ENCODE measurements around the gene LRMDA.

Gene LRMDA

DNA sequence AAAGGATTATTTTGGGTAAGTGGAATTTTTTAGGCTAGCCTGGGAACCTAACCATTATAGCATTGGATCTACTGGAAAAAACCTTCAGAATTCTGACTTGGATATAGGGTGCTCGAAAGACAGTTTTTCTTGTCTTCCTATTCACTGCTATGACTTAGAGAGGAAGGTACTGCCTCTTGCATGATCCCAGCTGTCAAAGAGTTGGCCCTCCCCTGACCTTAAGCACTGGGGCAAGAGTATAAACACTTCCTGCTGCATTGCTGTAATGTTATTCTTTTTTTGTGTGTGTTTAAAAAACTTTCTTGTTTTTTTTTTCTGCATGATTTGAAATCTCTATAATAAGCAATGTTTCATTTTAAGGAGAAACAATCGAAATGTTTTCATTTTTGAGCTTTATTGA lies 113.0 kb downstream of the LRMDA start:
- no peak for DNase-seq

DNA sequence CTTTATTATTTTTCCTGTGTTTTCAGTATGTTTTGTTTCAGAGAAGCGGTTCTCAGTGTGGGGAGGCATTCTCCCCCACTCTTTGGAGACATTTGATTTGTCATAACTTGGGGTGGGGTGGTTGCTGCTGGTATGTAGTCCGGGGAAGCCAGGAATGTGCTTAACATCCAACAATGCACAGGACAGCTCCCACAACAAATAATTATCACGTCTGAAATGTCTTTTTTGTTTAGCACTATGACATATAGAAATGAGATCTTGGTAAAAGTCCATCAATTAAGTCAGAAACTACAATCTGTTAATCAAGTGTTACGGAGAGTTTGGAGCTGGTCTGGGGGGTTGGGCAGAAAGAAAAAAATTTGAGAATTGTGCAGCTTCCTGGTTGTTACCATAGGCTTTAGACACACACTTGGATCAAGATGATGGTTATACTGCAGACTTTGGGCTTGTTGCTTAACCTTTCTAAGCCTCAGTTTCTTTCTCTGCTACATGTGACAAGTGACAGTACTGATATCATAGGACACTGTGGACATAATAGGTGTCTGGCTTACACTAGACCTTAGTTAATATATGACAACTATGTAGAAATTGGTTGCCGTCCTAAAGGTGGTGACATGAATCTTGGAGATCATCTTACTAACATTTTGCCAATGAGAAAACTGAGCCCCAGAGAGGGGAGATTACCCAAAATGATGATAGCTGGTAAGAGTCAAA lies 113.7 kb downstream of the LRMDA start:
- no peak for DNase-seq

DNA sequence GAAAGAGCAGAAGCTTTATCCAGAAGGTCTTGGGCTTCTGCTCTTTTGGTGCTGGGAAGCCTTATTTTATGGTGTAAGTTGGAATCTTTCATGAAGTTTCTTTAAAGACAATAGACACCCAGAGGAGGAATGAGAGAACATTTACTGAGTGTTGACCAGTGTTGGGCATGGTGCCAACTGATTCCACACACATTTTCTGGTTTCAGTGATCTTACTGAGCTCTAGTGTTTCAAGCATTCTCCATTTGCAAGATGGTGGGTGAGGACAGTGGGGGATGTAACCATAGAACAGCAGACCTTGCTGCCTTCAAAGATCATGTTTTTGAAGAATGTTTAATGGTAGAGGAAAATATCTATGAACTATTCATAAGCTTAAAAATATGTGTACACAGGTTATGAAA lies 114.6 kb downstream of the LRMDA start:
- no peak for DNase-seq

DNA sequence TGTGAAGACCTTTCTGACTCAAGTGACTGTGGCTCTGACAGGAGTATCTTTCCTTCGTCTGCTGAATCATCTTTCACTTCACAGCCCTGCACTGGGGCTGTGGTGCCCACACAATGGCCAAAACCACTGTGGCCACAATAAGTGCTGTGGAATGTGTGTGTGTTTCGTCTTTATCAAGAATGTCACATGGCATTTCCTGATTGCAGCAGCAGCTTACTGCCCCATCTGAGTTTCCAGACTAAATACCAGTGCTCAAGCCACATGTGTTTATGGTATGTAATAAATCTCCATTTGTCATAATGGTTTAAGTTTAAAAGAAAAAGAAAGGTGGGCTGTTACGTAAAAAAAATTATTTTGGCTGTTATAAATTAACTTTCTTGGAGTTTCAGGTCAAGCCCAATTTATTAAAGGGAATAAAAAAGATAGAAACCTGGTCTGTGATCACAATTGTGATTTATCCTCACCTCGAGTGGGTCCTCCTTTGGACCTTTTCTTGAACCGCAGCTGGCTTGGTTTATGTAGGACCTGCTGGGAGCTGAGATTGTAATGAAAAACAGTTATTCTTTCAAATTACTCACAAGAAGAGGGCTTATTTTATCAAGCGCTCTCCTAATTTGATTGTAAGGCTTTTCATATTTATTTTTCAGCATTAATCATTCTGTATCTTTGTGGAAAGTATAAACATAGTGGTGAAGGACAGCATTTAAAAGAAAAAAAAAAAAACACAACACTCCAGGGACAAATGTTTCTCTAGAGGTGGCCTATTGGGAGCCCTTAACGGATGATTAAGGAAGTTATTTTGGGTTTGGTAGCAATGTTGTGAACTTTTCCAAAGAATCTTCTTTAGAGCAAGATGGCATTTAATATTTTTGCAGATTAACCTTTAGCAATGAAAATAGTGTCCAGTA lies 116.2 kb downstream of the LRMDA start:
- DNase-seq = no peak

DNA sequence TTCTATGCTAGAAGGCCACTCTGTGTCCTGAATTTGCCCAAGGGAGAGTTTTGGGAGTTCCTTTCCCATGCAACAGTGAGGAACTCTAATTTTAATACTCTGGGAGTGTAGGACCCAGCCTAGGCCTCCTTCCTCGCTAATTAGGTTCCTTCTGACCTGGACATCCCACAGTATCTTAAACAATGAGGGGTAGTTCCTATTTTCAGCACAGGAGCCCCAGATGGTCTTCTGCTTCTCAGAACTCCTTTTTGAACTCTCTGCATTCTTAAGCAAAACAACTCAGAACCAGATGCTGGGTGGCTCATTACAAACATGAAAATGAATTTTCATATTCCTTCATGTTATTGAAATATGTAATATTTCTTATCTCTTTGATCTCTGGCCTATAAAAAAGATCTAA lies 116.9 kb downstream of the LRMDA start:
- no peak for DNase-seq

DNA sequence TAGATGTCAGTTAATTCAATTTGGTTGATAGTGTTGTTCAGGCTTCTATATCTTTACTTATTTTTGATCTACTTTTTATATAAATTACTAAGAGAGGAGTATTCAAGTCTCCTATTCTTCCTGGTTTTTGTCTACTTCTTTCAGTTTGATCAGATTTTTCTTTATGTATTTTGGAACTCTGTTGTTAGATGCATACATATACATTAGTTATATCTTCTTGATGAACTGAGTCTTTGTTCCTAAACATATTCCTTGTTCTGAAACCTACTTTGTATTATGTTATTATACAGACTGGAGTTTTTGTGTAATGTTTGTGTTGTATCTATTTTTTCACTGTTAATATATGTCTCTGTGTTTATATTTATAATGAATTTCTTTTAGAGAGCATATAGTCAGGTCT lies 118.8 kb downstream of the LRMDA start:
- no peak for DNase-seq

DNA sequence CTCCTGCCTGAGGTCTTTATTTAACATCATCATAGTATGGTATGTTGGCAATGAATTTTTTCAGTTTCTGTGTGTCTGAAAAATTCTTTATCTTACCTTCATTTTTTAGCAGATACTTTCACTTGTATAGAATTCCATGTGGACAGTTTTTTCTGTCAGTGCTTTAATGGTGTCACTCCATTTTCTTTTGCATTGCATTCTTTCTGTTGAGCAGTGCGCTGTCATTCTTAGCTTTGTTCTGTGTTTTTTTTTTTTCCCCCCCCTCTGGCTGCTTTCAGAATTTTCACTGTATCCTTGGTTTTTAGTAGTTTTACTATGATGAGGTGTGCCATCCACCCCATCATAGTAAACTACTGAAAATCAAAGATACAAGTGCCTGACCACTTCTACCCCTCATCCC lies 120.7 kb downstream of the LRMDA start:
- DNase-seq = no peak

DNA sequence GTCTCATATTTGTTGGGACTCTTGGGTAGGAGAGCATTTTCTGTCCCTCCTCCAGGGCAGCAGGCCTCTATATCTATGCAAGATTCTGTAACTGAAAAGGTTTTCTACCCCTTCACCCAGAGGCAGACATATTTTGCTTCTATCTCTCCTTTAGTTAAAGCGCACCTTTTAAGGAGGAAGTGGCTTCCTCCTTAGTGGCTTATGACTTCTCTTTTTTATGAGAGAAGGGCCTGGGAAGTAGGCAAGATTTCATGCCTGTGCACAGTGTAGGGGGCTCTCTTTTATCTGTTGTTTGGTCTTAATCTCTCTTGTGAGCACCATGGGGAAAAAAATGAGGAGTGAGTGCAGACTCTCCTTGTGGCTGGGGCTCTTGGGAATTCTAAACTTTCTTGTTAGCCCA lies 122.1 kb downstream of the LRMDA start:
- DNase-seq = no peak

DNA sequence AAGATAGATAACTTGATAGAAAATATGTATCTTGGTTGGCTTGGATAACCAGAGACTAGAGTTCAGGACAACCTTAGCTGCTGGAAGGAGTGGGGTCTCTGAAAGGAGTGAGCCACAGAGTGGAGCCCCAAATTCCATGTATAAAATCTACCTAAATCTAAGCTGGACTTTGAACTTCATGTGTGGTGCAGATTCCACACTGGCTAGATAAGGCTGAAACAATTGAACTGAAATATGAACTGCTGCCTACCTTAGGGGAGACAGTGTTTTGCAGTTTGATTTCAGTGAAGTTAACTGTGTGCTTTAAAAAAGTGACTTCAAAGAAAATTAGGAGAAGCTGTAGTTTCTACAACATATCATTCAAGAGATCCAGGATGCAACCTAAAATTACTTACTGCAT lies 123.9 kb downstream of the LRMDA start:
- no peak for DNase-seq

DNA sequence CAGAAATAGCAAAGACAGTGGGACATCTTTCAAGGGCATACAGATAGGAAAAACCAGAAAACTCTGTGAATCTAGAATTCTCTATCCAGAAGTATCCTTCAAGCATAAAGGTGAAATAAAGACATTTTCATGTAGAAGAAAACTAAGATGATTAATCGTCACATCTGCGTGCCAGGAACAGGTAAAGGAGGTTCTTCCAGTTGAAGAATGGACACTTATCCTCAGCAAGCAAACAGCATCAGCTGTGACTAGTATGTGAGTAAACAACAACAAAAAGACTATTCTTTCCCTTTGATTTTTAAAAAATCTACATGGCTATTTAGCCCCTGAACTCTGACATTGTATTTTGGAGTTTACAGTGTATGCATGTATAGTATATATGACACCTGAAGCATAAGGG lies 124.9 kb downstream of the LRMDA start:
- DNase-seq = no peak

DNA sequence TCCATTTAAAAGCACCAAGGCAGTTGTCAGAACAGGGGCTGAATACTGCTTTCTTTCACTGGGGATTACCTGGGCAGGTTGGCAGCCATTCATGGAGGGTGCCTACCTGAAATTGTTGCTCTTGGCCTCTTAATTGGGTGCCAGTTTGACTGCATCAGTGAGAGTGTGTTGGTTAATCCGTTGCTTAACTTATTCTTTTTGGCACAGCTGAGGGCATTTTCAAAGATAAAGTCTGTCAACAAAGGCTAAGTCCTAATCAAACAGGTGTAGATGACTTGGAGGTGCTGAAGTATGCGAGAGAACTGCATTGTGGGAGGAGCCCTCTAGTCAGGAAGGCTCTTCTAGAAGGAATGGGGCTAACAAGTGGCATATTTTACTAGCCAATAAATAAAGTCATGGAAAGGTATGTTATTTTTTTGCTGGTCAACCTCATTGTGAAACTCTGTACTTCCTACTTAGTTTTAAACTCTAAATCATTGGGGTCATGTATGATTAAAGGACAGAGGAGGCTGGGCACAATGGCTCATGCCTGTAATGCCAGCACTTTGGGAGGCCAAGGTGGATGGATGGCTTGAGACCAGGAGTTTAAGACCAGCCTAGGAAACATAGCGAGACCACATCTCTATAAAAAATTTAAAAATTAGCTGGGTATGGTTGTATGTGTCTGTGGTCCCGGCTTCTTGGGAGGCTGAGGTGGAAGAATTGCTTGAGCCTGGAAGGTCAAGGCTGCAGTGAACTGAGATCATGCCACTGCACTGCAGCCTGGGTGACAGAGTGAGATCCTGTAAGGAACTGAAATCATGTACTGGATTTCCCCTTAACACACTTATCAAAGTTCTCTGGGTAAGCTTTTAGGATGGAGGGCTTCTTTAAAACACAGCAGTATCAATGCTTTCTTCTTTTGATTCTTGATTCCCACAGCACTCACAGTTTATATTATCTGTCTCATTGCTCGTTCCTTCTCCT lies 134.1 kb downstream of the LRMDA start:
- no peak for DNase-seq

DNA sequence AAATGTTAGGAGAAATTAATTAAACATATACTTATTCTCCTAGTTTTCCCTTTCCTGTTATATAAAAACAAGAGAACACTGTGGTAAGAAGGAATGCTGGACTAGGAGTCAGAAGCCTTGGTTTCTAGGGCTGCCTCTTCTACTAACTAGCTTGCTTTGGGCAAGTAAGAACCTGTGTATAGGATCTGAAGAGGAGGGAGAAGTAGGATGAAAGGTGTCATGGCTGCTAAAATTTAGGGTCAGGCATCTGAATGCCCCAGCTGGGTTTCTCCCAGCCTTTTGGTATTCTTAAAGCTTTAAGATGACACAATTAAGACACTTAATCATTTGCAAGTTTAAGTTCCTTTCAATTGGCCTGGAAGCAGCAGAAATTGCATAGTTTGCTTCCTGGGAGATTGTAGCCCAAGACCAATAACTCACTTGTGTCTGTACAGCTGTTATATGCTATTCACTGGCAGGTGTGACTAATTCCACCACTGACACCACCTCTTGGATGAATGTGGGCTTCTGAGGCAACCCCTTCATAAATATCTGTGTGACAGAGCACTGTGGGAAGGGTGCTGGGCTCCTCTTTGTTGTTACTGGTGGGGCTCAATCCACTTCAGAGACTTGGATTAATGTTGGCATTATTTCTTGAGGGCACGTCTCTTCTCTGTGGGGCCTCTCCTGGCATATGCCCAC lies 137.2 kb downstream of the LRMDA start:
- DNase-seq = no peak

DNA sequence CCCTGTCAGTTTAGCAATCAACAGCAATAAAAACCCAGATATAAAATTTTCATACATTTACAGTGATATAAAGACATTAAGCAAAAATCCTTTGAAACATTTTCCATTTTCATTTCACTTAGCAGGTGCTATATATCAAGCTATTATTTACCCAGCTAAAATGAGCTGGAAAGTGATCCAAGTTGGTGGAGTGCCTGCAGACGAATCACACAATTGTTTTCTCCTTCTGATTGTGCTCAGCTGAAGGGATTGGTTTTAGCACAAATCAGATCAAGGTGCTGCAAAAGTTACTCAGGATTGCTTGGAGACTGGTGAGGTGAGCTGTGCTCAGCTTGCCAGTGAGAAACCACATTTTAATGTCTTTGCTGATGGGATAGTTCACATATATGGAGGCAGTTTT lies 138.1 kb downstream of the LRMDA start:
- no peak for DNase-seq

DNA sequence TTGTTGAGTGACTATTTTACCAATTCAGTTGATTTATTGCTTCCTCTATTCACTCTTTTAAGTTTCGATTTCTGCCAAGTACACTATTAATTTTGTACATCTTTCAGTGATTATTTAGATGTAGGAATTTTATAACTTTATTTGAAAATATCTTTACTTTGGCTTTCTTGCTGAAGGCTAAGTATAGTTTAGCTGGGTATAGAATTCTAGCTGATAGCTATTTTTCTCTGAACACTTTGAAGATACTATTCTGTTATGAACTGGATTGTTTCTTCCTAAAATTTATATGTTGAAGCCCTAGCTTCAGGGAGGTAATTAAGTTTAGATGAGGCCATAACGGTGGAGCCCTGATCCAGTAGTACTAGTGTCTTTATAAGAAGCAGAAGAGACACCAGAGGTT lies 141.1 kb downstream of the LRMDA start:
- no peak for DNase-seq

DNA sequence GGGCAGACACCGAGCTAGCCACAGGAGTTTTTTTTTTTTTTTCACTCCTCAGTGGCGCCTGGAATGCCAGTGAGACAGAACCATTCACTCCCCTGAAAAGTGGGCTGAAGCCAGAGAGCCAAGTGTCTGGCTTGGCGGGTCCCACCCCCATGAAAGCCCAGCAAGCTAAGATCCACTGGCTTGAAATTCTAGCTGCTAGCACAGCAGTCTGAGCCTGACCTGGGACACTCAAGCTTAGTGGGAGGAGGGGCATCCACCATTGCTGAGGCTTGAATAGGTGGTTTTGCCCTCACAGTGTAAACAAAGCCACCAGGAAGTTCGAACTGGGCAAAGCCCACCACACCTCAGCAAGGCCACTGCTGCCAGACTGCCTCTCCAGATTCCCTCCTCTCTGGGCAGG lies 144.5 kb downstream of the LRMDA start:
- no peak for DNase-seq

DNA sequence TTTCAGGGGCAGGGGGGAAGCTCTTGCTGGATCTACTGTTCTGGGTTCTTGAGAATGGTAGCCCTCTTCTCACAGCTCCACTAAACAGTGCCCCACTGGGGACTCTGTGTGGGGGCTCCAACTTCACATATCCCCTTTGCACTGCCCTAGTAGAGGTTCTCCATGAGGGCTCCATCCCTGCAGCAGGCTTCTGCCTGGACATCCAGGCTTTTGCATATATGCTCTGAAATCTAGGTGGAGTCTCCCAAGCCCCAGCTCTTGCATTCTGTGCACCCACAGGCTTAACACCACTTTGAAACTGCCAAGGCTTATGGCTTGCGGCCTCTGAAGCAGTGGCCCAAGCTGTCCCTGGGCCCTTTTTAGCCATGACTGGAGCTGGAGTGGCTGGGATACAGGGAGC lies 150.7 kb downstream of the LRMDA start:
- no peak for DNase-seq

DNA sequence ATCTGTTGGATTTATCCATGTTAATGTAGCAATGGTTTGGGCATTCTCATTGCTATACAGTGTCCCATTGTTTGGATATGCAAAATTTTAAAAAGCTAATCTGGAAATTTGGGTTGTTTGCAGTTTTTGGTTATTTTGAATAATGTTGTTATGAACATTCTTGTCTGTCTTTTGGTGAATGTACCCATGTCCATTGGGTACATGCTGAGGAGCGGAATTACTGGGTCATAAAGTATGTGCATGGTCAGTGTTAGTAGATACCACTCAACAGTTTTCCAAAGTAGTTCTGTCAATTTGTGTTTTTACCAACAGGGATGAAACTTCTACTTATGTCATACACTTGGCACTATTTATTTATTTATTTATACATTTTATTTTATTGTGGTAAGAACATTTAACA lies 153.9 kb downstream of the LRMDA start:
- no peak for DNase-seq

DNA sequence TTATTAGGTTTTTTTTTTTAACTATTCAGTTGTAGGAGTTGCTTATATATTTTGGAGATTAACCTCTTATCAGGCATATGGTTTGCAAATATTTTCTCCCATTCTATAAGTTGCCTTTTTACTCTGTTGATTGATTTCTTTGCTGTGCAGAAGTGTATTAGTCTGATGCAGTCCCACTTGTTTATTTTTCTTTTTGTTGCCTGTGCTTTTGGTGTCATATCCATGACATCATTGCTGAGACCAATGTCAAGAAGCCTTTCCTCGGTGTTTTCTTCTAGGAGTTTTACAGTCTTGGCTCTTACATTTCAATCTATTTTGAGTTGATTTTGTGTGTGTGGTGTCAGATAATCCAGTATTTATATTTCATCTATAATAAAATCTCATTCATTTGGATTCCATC lies 155.4 kb downstream of the LRMDA start:
- no peak for DNase-seq

DNA sequence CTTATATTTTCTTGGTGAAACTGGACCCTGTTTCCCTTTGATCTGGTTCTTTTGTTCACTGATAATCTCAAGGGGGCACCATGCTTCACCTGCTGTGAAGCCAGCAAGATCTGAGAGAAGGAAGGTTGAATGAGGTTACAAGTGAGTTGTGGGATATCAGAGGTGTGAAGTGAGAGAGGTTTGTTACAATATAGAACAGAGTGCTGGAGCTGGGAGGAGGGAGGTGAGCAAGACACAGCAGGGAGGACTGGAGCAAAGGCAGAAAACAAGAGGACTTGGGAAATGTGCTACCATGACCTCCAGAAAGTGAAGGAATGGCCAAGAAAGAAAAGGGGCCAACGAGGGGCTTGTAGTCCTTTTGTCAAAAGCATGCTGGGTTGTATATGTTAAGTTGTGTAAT lies 156.6 kb downstream of the LRMDA start:
- DNase-seq = no peak

DNA sequence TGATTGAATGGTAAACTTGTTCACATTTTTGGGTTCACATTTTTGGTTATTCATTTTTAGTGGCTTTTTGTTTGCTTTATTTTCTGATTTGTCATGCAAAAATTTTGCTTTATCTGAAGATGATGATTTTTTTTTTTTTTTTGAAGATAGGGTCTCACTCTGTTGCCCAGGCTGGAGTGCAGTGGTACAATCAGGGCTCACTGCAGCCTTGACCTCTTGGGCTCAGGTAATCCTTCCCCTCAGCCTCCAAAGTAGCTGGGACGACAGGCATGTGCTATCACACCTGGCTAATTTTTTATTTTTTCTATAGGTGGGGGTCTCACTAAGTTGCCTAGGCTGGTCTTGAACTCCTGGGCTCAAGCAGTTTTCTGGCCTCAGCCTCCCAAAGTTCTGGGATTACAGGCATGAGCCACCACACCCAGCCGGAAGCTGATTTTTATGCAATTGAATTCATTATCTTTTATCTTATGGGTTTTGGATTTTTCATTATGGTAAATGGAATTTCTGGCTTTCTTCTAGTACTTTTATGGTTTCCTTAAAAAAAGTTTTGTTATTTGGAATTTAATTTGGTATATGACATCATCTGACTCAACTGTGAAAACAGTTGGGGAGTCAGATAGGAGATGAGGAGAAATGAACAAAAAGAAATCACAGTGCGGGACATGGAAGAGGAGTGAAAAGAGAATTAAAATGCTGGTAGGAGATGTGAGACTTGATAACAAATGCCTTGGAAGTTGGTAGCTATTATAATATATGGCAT lies 158.7 kb downstream of the LRMDA start:
- no peak for DNase-seq

DNA sequence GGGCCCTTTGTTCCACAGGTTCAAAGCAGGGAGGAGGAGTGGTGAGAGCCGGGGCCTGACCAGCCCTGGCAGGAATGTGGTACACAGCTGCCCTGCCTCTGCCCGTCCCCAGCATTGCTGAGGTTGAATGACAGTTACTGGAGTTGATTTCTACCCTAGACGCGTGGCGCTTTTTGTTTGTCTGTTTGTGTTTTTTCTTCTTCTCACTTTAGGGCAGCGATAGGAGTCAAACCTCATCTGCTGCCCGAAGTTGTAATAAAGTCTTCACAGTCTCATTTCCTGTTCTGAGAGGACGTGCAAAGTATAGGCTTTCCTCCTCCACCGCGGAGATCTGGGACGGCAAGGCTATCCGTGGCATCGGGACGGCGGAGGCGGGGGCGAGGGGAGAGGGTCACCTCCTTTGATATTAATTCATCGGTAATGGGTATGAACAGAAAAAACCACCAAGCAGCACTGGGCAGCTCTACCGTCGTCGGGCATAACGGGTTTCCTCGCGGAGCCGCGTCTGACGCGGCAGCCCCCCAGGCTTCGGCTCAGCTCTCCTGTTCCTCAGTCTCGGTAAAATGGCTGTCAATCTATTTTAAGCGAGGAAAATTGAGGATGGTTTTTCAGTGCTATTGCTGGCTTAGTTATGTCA lies 160.8 kb downstream of the LRMDA start:
- DNase-seq = no peak
